ENCODE results near the gene MMD2.

Gene MMD2

GRCh38 chr7:4959306-4959705 is 319 bp upstream of the MMD2 start:
- Histone ChIP-seq H3K4me1 (ENCODE audit: control insufficient read depth, insufficient read depth, low read length) (peaks cover 6% of the 10 kb centered on the region), H3K36me3 (ENCODE audit: control insufficient read depth in 2 of 2, insufficient read depth in 2 of 2, low read length in 2 of 2) (no peaks in the 10 kb centered on the region), H3K4me3 (ENCODE audit: low read length in 2 of 2) (no peak overlapping the region), H3K9ac (ENCODE audit: low read length in 2 of 2) (no peak overlapping the region), H3K27ac (ENCODE audit: low read length) (no peak overlapping the region), H3K27me3 (ENCODE audit: control insufficient read depth in 1 of 2, insufficient read depth in 2 of 2, low read length in 2 of 2) (peaks cover 32 to 33% of the 10 kb centered on the region in 2 donors), H3K9me3 (ENCODE audit: control insufficient read depth in 2 of 2, low read length in 2 of 2) (no peaks in the 10 kb centered on the region)

DNA sequence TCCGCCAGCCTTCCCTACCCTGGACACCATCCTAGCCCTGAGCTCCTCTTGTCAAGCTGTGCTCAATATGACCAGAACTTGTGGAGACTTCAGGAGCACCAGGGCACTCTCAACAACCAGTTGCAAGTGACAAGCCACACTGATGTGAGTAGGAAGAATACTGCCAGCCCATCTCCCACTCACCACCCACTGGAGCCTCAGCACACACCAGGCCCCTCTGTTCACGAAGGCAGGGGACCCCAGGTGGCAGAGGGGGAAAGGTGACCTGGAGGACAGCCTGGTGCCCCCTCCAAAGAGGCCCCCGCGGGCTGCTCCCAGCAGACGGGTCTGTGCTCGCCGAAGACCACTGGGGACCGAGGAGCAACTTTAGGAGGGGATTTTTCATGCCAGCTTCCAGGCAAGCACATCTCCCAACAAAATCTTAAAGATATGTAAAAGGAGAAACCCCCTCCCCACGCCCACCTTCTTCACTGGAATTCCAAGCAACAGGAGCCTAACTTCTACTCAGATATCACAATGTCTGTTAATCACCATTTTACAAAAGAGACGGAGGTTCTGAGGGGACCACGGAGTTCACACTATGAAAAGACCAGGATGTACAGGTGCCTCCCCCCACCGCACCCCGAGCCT is 1.0 kb downstream of the MMD2 start:
- H3K27ac ChIP-seq (ENCODE audit: low read length), result no peak overlapping the region
- H3K9me3 ChIP-seq (ENCODE audit: control insufficient read depth in 2 of 2, low read length in 2 of 2), result no peaks in the 10 kb centered on the region
- H3K4me1 ChIP-seq (ENCODE audit: control insufficient read depth, insufficient read depth, low read length), result peaks cover 6% of the 10 kb centered on the region
- no peak overlapping the region for H3K9ac ChIP-seq (ENCODE audit: low read length in 2 of 2)
- H3K27me3 ChIP-seq (ENCODE audit: control insufficient read depth in 1 of 2, insufficient read depth in 2 of 2, low read length in 2 of 2), result peaks cover 28 to 33% of the 10 kb centered on the region in 2 donors
- peak overlapping the region; percentile 25 to 59 for H3K4me3 ChIP-seq (ENCODE audit: low read length in 2 of 2)
- H3K36me3 ChIP-seq (ENCODE audit: control insufficient read depth in 2 of 2, insufficient read depth in 2 of 2, low read length in 2 of 2), result no peaks in the 10 kb centered on the region

GRCh38 chr7:4951903-4952636 is 6.9 kb downstream of the MMD2 start:
- Histone ChIP-seq H3K27ac (ENCODE audit: low read length) (no peak overlapping the region), H3K9me3 (ENCODE audit: control insufficient read depth in 2 of 2, low read length in 2 of 2) (no peaks in the 10 kb centered on the region), H3K4me1 (ENCODE audit: control insufficient read depth, insufficient read depth, low read length) (no peaks in the 10 kb centered on the region), H3K9ac (ENCODE audit: low read length in 2 of 2) (no peak overlapping the region), H3K36me3 (ENCODE audit: control insufficient read depth in 2 of 2, insufficient read depth in 2 of 2, low read length in 2 of 2) (no peaks in the 10 kb centered on the region), H3K4me3 (ENCODE audit: low read length in 2 of 2) (no peak overlapping the region), H3K27me3 (ENCODE audit: control insufficient read depth in 1 of 2, insufficient read depth in 2 of 2, low read length in 2 of 2) (peaks cover 6 to 17% of the 10 kb centered on the region in 2 donors)

GRCh38 chr7:4951304-4951703 is 7.7 kb downstream of the MMD2 start:
- H3K27ac ChIP-seq (ENCODE audit: low read length), result no peak overlapping the region
- H3K27me3 ChIP-seq (ENCODE audit: control insufficient read depth in 1 of 2, insufficient read depth in 2 of 2, low read length in 2 of 2), result peaks cover 3 to 13% of the 10 kb centered on the region in 2 donors
- no peaks in the 10 kb centered on the region for H3K36me3 ChIP-seq (ENCODE audit: control insufficient read depth in 2 of 2, insufficient read depth in 2 of 2, low read length in 2 of 2)
- H3K9me3 ChIP-seq (ENCODE audit: control insufficient read depth in 2 of 2, low read length in 2 of 2), result no peaks in the 10 kb centered on the region
- H3K9ac ChIP-seq (ENCODE audit: low read length in 2 of 2), result no peak overlapping the region
- H3K4me3 ChIP-seq (ENCODE audit: low read length in 2 of 2), result no peak overlapping the region
- no peaks in the 10 kb centered on the region for H3K4me1 ChIP-seq (ENCODE audit: control insufficient read depth, insufficient read depth, low read length)

DNA sequence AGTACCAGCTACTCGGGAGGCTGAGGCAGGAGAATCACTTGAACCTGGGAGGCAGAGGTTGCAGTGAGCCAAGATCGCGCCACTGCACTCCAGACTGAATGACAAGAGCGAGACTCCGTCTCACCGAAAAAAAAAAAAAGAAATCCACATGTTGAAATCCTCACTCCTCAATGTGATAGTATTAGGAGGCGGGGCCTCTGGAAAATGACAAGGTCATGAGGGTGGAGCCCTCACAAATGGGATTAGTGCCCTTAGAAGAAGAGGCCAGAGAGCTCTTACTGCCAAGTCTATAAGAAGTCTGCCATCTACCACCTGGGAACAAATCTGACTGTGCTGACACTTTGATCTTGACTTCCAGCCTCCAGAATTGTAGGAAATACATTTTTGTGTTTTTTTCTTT is 10.6 kb downstream of the MMD2 start:
- Histone ChIP-seq H3K4me3 (ENCODE audit: low read length in 2 of 2) (no peak overlapping the region), H3K36me3 (ENCODE audit: control insufficient read depth in 2 of 2, insufficient read depth in 2 of 2, low read length in 2 of 2) (no peaks in the 10 kb centered on the region), H3K27me3 (ENCODE audit: control insufficient read depth in 1 of 2, insufficient read depth in 2 of 2, low read length in 2 of 2) (peaks cover 3 to 6% of the 10 kb centered on the region in 2 donors)

GRCh38 chr7:4945949-4946348 is 13.0 kb downstream of the MMD2 start:
- Histone ChIP-seq H3K4me3 (ENCODE audit: low read length in 2 of 2) (no peak overlapping the region), H3K27me3 (ENCODE audit: control insufficient read depth in 1 of 2, insufficient read depth in 2 of 2, low read length in 2 of 2) (peaks cover 0 to 4% of the 10 kb centered on the region in 2 donors), H3K36me3 (ENCODE audit: control insufficient read depth in 2 of 2, insufficient read depth in 2 of 2, low read length in 2 of 2) (no peaks in the 10 kb centered on the region), H3K4me1 (ENCODE audit: control insufficient read depth, insufficient read depth, low read length) (no peaks in the 10 kb centered on the region), H3K9me3 (ENCODE audit: control insufficient read depth in 2 of 2, low read length in 2 of 2) (no peaks in the 10 kb centered on the region), H3K9ac (ENCODE audit: low read length in 2 of 2) (no peak overlapping the region), H3K27ac (ENCODE audit: low read length) (no peak overlapping the region)

More for the DNA sequence above, 10.6 kb downstream of the MMD2 start:
- H3K9me3 ChIP-seq (ENCODE audit: control insufficient read depth in 2 of 2, low read length in 2 of 2), result no peaks in the 10 kb centered on the region
- H3K27ac ChIP-seq (ENCODE audit: low read length), result no peak overlapping the region
- H3K9ac ChIP-seq (ENCODE audit: low read length in 2 of 2), result no peak overlapping the region
- H3K4me1 ChIP-seq (ENCODE audit: control insufficient read depth, insufficient read depth, low read length), result no peaks in the 10 kb centered on the region

DNA sequence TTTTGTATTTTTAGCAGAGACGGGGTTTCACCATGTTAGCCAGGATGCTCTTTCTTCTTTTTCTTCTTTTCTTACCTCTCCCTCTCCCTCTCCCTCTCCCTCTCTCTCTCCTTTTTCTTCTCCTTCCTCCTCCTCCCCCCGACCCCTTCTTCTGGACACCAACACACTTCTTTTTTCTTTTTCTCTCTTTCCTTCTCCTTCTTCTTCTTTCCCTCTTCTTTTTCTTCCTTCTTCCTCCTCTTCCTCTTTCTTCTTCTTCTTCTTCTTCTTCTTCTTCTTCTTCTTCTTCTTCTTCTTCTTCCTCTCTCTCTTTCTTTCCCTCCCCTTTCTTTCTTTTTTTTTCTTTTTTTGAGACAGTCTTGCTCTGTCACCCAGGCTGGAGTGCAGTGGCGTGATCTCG is 14.0 kb downstream of the MMD2 start:
- peaks cover 0 to 4% of the 10 kb centered on the region in 2 donors for H3K27me3 ChIP-seq (ENCODE audit: control insufficient read depth in 1 of 2, insufficient read depth in 2 of 2, low read length in 2 of 2)

GRCh38 chr7:4943297-4943696 is 15.7 kb downstream of the MMD2 start:
- Histone ChIP-seq H3K9ac (ENCODE audit: low read length in 2 of 2) (no peak overlapping the region), H3K9me3 (ENCODE audit: control insufficient read depth in 2 of 2, low read length in 2 of 2) (no peaks in the 10 kb centered on the region), H3K36me3 (ENCODE audit: control insufficient read depth in 2 of 2, insufficient read depth in 2 of 2, low read length in 2 of 2) (no peaks in the 10 kb centered on the region), H3K27ac (ENCODE audit: low read length) (no peak overlapping the region), H3K27me3 (ENCODE audit: control insufficient read depth in 1 of 2, insufficient read depth in 2 of 2, low read length in 2 of 2) (peaks cover 0 to 4% of the 10 kb centered on the region in 2 donors), H3K4me1 (ENCODE audit: control insufficient read depth, insufficient read depth, low read length) (no peaks in the 10 kb centered on the region), H3K4me3 (ENCODE audit: low read length in 2 of 2) (no peak overlapping the region)

More for the DNA sequence above, 14.0 kb downstream of the MMD2 start:
- Histone ChIP-seq H3K9me3 (ENCODE audit: control insufficient read depth in 2 of 2, low read length in 2 of 2) (no peaks in the 10 kb centered on the region), H3K9ac (ENCODE audit: low read length in 2 of 2) (no peak overlapping the region), H3K36me3 (ENCODE audit: control insufficient read depth in 2 of 2, insufficient read depth in 2 of 2, low read length in 2 of 2) (no peaks in the 10 kb centered on the region), H3K27ac (ENCODE audit: low read length) (no peak overlapping the region), H3K4me1 (ENCODE audit: control insufficient read depth, insufficient read depth, low read length) (no peaks in the 10 kb centered on the region), H3K4me3 (ENCODE audit: low read length in 2 of 2) (no peak overlapping the region)

DNA sequence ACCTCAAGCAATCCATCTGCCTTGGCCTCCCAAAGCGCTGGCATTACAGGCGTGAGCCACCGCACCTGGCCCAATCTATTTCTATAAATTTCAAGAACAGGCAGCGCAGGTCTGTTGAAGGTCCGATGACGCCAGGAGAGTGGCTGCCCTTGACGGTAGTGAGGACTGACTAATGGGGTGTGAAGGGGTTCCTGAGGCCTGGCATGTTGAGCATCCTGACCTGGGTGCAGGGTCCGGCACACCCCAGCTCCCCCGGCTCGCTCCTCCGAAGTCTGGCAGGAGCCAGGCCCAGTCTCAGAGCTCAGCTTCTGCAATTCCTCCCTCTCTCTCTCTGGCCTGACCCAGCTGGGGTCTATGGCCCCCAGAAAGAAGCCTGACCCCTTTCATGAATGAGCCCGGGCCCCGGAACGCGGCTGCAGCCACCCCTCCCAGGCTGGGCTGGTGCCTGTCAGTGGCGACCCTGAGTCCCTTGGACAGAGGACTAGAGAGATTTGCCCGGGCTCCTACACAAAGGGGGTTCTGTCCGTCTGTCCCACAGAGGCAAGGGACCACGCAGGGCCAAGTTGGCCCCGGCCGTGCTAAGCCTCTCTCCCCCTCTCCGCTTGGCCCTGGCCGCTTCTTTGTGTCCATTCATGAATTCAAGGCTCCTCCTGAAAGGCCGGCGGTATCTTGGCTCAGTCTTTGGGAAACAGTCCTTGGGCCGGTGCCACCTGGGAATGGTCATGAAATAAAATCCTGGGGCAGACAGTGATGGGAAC is 18.8 kb downstream of the MMD2 start:
- no peaks in the 10 kb centered on the region for H3K4me1 ChIP-seq (ENCODE audit: control insufficient read depth, insufficient read depth, low read length)
- peaks cover 0 to 4% of the 10 kb centered on the region in 2 donors for H3K27me3 ChIP-seq (ENCODE audit: control insufficient read depth in 1 of 2, insufficient read depth in 2 of 2, low read length in 2 of 2)
- H3K9ac ChIP-seq (ENCODE audit: low read length in 2 of 2), result no peak overlapping the region
- no peaks in the 10 kb centered on the region for H3K36me3 ChIP-seq (ENCODE audit: control insufficient read depth in 2 of 2, insufficient read depth in 2 of 2, low read length in 2 of 2)
- no peak overlapping the region for H3K4me3 ChIP-seq (ENCODE audit: low read length in 2 of 2)
- H3K27ac ChIP-seq (ENCODE audit: low read length), result no peak overlapping the region
- no peaks in the 10 kb centered on the region for H3K9me3 ChIP-seq (ENCODE audit: control insufficient read depth in 2 of 2, low read length in 2 of 2)

- no peak overlapping the region for H3K9ac ChIP-seq (ENCODE audit: low read length in 2 of 2)
- H3K4me3 ChIP-seq (ENCODE audit: low read length in 2 of 2), result no peak overlapping the region
- peaks cover 0 to 2% of the 10 kb centered on the region in 2 donors for H3K27me3 ChIP-seq (ENCODE audit: control insufficient read depth in 1 of 2, insufficient read depth in 2 of 2, low read length in 2 of 2)
- no peaks in the 10 kb centered on the region for H3K4me1 ChIP-seq (ENCODE audit: control insufficient read depth, insufficient read depth, low read length)
- H3K36me3 ChIP-seq (ENCODE audit: control insufficient read depth in 2 of 2, insufficient read depth in 2 of 2, low read length in 2 of 2), result no peaks in the 10 kb centered on the region
- no peak overlapping the region for H3K27ac ChIP-seq (ENCODE audit: low read length)
- no peaks in the 10 kb centered on the region for H3K9me3 ChIP-seq (ENCODE audit: control insufficient read depth in 2 of 2, low read length in 2 of 2)
Measured at GRCh38 chr7:4937411-4937810, 21.6 kb downstream of the MMD2 start.
